ENCODE results near the gene POLR2H.
A peak's percentile ranks its signal among the peaks of the same experiment; 100 is the strongest.
"Not testable (repeated sequence)": the region's sequence is repeated elsewhere in the genome, so short reads cannot be mapped to it uniquely, and the experiment has no call there.

POLR2H gene

GRCh38 chr3:184335661-184336546 lies 25.6 kb upstream of the POLR2H start:
- peak; percentile 78 to 84 for DNase-seq (ENCODE audit: low read depth in 2 of 2, low spot score in 1 of 2)

- DNase-seq (ENCODE audit: low read depth in 2 of 2, low spot score in 1 of 2) = no peak
Measured at GRCh38 chr3:184336547-184337398, 24.7 kb upstream of the POLR2H start.

GRCh38 chr3:184337399-184337714 lies 24.2 kb upstream of the POLR2H start, which contains the start of gene FAM131A:
TSS of gene FAM131A (plus strand) at chr3:184337600. CDS start at chr3:184337631, 31 bp downstream.
- DNase-seq (ENCODE audit: low read depth in 2 of 2, low spot score in 1 of 2) = no peak

- no peak for DNase-seq (ENCODE audit: low read depth in 2 of 2, low spot score in 1 of 2)
Measured at GRCh38 chr3:184337981-184338380, 23.5 kb upstream of the POLR2H start.

- no peak for DNase-seq (ENCODE audit: low read depth in 2 of 2, low spot score in 1 of 2)
Measured at GRCh38 chr3:184338511-184338945, 23.0 kb upstream of the POLR2H start.

- DNase-seq (ENCODE audit: low read depth in 2 of 2, low spot score in 1 of 2) = no peak
Measured at GRCh38 chr3:184339001-184339400, 22.5 kb upstream of the POLR2H start.

- not testable (repeated sequence) for DNase-seq (ENCODE audit: low read depth in 2 of 2, low spot score in 1 of 2)
Measured at GRCh38 chr3:184339451-184340135, 21.9 kb upstream of the POLR2H start.

- no peak for DNase-seq (ENCODE audit: low read depth in 2 of 2, low spot score in 1 of 2)
Measured at GRCh38 chr3:184341925-184342324, 19.6 kb upstream of the POLR2H start.

GRCh38 chr3:184343200-184343876 lies 18.2 kb upstream of the POLR2H start:
- DNase-seq (ENCODE audit: low read depth in 2 of 2, low spot score in 1 of 2) = no peak

GRCh38 chr3:184344579-184345316 lies 16.8 kb upstream of the POLR2H start:
- no peak for DNase-seq (ENCODE audit: low read depth in 2 of 2, low spot score in 1 of 2)

- DNase-seq (ENCODE audit: low read depth in 2 of 2, low spot score in 1 of 2) = no peak
Measured at GRCh38 chr3:184345317-184346144, 16.0 kb upstream of the POLR2H start.

GRCh38 chr3:184346480-184347190 lies 14.9 kb upstream of the POLR2H start:
- DNase-seq (ENCODE audit: low read depth in 2 of 2, low spot score in 1 of 2) = no peak

- no peak for DNase-seq (ENCODE audit: low read depth in 2 of 2, low spot score in 1 of 2)
Measured at GRCh38 chr3:184347321-184348056, 14.0 kb upstream of the POLR2H start.

- no peak for DNase-seq (ENCODE audit: low read depth in 2 of 2, low spot score in 1 of 2)
Measured at GRCh38 chr3:184348057-184348382, 13.5 kb upstream of the POLR2H start.

- DNase-seq (ENCODE audit: low read depth in 2 of 2, low spot score in 1 of 2) = no peak
Measured at GRCh38 chr3:184349563-184350470, 11.7 kb upstream of the POLR2H start.

GRCh38 chr3:184350618-184351017 lies 10.9 kb upstream of the POLR2H start:
- DNase-seq (ENCODE audit: low read depth in 2 of 2, low spot score in 1 of 2) = no peak

GRCh38 chr3:184351511-184352148 lies 9.9 kb upstream of the POLR2H start:
- DNase-seq (ENCODE audit: low read depth in 2 of 2, low spot score in 1 of 2) = no peak
